GM19023 (cell line): ENCODE data around the gene POU3F3.

Experiments
- ATAC-seq: cut with Tn5 transposase; IDR thresholded peaks from one replicate; pipeline ENCODE4 v1.9.1; 2021; ENCODE audit warnings: mild to moderate bottlenecking, moderate library complexity; ENCODE audit not compliant: unreplicated experiment

Gene POU3F3

GRCh38 chr2:104853534-104854497 is at the start of gene POU3F3:
POU3F3 (plus strand) TSS chr2:104854115; CDS start chr2:104855511, 1,396 bp downstream.
- ATAC-seq: no peak

DNA sequence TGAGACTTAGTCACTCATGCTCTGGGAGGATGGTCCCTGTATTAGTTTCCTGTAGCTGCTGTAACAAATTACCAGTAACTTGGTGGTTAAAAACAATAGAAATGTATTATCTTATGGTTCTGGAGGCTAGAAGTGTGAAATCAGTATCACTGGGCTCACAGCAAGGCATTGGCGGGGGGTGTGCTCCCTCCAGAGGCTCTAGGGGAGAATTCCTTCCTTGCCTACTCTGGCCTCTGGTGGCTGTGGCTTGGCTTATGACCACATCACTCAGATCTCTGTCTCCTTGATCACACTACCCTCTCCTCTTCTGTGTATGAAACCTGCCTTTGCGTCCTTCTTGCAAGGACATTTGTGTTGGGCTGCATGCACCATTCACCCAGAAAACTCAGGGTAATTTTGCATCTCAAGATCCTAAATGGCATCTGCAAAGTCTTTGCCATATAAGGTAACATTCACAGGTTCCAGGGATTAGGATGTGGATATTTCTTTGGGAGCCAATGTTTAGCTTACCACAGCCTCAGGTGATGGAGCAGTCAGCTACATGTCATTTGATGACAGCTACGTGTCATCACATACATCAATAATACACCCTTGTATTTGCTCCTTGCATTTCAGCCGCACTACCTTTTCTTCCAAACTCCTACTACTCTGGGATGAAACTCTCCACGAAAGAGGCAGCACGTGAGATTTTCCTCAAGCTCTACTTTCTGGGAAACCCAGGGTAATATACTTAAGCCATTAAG is 49.6 kb upstream of the POU3F3 start:
- ATAC-seq: no peak

- ATAC-seq: no peak
Observed at GRCh38 chr2:104812286-104812685, 41.6 kb upstream of the POU3F3 start.

DNA sequence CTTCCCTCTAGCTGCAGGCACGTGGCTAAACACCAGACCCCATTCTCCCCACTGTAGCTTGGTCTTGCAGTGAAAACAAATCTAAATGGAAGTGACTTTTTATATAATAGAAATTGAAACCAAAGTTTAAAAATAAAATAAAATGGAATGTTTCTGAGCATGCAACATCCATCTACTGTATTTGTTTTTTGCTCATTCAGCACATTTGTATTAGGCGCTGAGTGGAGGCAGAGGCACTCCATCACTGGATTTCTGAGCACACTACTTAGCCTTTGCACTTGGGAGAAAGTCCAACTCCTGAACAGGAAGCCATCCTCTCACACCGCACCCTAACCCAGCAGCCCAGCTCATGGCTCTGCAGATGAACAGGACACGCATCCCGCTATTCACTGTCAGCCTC is 37.8 kb upstream of the POU3F3 start:
- no peak for ATAC-seq

GRCh38 chr2:104818264-104818663 is 35.7 kb upstream of the POU3F3 start:
- ATAC-seq: no peak

DNA sequence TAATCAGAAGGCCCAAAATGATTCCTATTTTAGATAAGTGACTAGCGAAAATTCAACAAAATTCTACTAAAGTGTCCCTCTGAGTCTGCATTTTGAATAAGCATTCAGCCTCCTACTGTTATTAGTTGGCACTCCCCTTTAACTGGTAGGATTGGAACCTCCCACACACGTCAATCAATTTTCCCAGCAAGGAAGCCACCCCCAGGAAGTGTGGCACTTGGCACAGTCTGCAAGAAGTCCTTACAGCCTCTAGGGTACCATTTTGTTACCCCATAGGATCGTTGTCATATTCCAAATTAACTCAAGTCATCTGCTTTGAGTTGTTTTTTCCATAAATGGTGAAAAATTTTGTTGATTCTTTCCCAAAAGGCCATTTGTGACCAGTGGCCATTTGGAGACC is 33.8 kb upstream of the POU3F3 start:
- ATAC-seq: no peak

- no peak for ATAC-seq
Observed at GRCh38 chr2:104825124-104825865, 28.6 kb upstream of the POU3F3 start.

DNA sequence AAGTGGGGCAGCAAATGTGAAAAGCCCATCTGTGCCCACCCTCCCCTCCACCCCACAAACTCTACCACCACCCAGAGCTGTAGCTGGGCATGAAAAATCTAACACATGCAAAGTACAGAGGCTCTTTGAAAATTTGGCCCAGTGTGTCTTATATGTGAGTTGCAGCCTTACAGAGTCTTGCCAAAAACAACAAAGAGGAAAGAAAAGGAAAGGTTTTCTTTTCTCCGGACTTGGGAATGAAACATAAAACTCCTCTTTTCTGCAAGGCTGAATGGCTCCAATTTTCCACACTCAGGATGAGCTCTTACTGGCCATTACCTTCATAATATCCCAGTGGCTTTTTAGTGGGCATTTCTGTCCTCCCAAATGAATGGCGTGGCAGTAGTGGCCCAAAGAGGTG is 27.9 kb upstream of the POU3F3 start:
- no peak for ATAC-seq

GRCh38 chr2:104831742-104832141 is 22.2 kb upstream of the POU3F3 start:
- ATAC-seq: no peak

DNA sequence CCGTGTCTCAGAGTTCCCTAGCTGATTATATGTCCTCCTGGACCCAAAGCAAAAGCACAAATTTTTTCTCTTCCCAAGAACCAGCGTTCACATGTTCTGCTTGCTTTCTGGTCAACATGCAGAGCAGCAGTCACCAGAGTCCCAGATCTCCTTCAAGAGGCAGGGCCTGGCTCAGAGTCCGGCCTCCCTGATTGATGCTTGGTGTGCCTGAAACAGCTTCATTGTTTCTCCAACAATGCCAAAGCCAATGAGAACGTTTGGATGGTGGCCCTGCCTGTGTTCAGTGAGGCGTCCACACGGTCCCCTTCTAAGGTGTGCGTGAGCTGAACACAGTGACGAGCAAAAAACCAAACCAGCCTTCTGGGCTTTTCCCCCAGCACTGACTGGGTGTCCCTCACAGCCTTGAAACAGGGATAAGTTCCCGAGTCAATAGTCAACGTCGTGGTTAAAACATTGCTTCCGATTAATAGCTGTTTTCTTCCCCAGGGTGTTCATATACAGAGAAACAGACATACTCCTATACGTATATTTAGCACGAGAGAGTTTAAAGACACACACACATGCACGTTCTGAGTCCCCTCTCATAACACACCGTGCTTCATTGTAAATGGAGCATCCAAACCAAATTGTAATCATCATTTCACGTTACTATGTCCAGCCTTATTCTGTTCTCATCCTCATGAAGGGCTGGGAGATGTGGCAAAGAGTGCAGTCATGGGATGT is 19.3 kb upstream of the POU3F3 start:
- no peak for ATAC-seq

GRCh38 chr2:104836265-104836664 is 17.6 kb upstream of the POU3F3 start:
- ATAC-seq: no peak

GRCh38 chr2:104836841-104837240 is 17.1 kb upstream of the POU3F3 start:
- no peak for ATAC-seq

GRCh38 chr2:104840156-104840555 is 13.8 kb upstream of the POU3F3 start:
- ATAC-seq: no peak

- ATAC-seq: no peak
Observed at GRCh38 chr2:104840893-104841585, 12.9 kb upstream of the POU3F3 start.

- no peak for ATAC-seq
Observed at GRCh38 chr2:104841744-104842143, 12.2 kb upstream of the POU3F3 start.

DNA sequence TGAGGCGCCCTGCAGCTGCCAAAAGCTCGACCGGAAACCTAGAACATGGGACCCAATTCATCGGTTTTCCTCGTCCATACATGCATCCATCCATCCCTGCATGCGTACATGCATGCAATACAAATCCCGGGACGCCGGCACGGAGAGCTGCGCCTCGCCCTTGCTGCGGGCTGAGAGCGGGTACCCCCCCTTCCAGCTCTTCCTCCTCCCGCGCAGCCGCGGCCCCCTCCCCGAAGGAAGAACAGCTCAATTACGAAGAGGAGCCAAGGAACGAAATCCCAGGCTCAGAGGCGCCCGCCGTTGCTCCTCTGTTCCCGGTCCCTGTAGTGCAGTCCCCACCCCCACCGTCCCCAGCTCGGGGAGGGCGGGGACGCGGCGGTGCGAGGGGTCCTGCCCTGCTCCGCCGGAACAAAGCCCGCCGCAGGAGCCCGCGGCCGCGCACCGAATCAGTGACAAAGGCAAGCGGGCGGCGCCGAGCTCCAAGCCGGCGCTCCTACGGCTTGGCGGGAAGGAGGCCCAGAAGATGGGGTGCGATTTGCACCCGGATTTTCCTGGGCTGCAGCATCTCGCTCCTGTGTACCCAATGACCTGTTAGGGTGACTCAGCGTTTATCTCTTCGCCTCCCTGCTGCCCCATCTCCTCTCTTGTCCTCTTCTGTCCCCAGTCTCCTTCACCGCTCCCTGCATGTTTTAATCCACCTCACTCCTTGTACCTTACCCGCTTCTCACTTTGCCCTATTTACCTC is 8.9 kb upstream of the POU3F3 start:
- ATAC-seq: no peak

- no peak for ATAC-seq
Observed at GRCh38 chr2:104845552-104845931, 8.4 kb upstream of the POU3F3 start.

DNA sequence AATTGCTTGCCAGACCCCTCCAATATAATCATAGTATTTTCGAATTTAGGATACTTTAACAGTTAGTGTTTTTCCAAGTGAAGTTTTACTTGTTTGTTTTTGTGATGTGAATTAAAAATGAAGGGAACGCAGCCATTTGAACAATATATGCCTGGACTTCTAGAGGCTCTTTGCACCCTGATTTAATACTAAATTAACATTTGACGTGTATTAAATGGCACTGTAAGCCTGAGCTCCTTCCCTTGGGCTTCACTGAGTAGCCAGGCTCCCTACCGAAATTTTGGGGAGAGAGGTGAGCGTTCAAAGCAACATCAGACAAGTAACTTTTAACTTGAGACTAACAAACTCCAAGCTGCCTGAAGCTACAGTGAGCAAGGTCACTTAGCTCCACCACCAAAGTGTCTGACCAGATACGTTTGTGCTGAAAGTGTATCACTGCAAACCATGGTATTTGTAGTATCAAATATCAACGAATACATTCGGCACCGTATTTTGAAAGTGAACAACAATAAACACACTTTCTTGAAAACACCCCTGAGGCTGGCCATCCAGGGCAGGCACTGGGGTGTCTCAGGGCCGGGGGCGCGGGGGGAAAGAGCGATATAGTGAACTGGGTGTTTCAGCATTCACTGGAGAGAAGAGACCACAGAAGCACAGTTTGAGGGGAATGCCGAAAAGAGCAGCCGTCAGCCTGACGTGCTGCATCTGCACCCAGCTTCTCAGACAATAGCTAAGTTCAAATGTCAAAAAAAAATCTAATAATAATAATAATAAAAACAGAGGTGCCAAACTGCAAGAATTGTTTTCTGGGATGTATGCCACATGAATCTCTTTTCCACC is 7.7 kb upstream of the POU3F3 start:
- no peak for ATAC-seq
